ENCODE results near the gene ZNF410. TPM values are rescaled to one million over a fixed set of nuclear protein-coding genes. Genes with fewer than 3 reads are reported as not detected.
"Not testable (repeated sequence)": the region's sequence is repeated elsewhere in the genome, so short reads cannot be mapped to it uniquely, and the experiment has no call there.

The ZNF410 gene
- total RNA-seq, 4 donors from 2014 or later = 48.8 to 57.3 (median 51.2) TPM

DNA sequence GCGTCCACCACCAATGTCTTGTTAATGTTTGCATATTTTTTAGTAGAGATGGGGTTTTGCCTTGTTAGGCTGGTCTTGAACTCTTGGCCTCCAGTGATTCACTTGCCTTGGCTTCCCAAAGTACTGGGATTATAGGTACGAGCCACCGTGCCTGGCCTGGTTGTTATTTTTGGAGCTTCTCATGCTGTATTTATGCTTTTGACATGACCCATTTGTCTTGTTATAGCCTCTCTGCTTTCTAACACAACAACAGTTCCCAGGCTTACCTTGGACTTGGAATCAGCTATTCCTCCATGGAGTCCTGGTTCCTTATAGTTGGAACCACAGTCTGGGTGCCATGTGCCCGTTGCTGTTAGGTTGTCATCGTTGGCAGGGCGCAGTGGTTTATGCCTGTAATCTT lies 29.7 kb downstream of the ZNF410 start:
- Histone ChIP-seq H3K27ac (no peak overlapping the region), H3K4me1 (no peaks in the 10 kb centered on the region), H3K9me3 (no peaks in the 10 kb centered on the region), H3K36me3 (peaks cover 21% of the 10 kb centered on the region in 2 donors), H3K4me3 (replicated peaks in 1 of 3) (no peak overlapping the region), H3K27me3 (no peaks in the 10 kb centered on the region)
- TF ChIP-seq POLR2A (IDR thresholded peaks at IDR 0.05) = no peak
- TF ChIP-seq, protein P1, sequence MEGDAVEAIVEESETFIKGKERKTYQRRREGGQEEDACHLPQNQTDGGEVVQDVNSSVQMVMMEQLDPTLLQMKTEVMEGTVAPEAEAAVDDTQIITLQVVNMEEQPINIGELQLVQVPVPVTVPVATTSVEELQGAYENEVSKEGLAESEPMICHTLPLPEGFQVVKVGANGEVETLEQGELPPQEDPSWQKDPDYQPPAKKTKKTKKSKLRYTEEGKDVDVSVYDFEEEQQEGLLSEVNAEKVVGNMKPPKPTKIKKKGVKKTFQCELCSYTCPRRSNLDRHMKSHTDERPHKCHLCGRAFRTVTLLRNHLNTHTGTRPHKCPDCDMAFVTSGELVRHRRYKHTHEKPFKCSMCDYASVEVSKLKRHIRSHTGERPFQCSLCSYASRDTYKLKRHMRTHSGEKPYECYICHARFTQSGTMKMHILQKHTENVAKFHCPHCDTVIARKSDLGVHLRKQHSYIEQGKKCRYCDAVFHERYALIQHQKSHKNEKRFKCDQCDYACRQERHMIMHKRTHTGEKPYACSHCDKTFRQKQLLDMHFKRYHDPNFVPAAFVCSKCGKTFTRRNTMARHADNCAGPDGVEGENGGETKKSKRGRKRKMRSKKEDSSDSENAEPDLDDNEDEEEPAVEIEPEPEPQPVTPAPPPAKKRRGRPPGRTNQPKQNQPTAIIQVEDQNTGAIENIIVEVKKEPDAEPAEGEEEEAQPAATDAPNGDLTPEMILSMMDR (IDR thresholded peaks at IDR 0.05) = no peak
- no peak for DNase-seq
- WGBS, 2 donors = 92 to 94% methylated on average over 6 of the region's 6 CpGs
- intact Hi-C loops (cut with DNase I) = no loop called here

- peaks cover 34 to 43% of the 10 kb centered on the region in 2 donors for H3K36me3 ChIP-seq
- H3K27me3 ChIP-seq; intact Hi-C loops (cut with DNase I); DNase-seq; H3K9me3 ChIP-seq; H3K4me1 ChIP-seq; H3K4me3 ChIP-seq (replicated peaks in 1 of 3); H3K27ac ChIP-seq: not testable (repeated sequence)
- 95% methylated on average over 2 of the region's 2 CpGs for WGBS, 2 donors
Measured at GRCh38 chr14:73919457-73919856, 32.8 kb downstream of the ZNF410 start.

DNA sequence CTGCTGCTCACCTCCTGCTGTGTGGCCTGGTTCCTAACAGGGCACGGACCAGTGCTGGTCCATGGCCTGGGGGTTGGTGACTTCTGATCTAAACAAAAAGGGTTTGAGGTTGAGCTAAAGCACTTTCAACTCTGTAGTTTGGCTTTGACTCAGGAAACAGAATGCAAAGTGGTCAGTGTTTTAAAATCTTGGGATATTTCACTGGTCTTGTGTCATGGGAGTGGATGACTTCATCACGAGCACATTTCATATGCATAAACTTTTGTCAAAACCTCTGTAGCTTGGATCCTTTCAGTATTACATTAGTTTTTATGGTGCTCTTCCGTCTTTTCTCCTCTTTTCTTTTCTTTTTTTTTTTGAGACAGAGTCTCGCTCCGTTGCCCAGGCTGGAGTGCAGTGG lies 37.7 kb downstream of the ZNF410 start:
- no peak overlapping the region for H3K4me3 ChIP-seq (replicated peaks in 1 of 3)
- DNase-seq = no peak
- H3K36me3 ChIP-seq = peaks cover 56 to 69% of the 10 kb centered on the region in 2 donors
- H3K27ac ChIP-seq = no peak overlapping the region
- intact Hi-C loops (cut with DNase I) = no loop called here
- TF ChIP-seq, protein P1 (IDR thresholded peaks at IDR 0.05) = no peak
- no peak for TF ChIP-seq POLR2A (IDR thresholded peaks at IDR 0.05)
- H3K9me3 ChIP-seq = no peaks in the 10 kb centered on the region
- no peaks in the 10 kb centered on the region for H3K27me3 ChIP-seq
- 78 to 93% methylated on average over 5 of the region's 5 CpGs for WGBS, 2 donors
- H3K4me1 ChIP-seq = no peaks in the 10 kb centered on the region

DNA sequence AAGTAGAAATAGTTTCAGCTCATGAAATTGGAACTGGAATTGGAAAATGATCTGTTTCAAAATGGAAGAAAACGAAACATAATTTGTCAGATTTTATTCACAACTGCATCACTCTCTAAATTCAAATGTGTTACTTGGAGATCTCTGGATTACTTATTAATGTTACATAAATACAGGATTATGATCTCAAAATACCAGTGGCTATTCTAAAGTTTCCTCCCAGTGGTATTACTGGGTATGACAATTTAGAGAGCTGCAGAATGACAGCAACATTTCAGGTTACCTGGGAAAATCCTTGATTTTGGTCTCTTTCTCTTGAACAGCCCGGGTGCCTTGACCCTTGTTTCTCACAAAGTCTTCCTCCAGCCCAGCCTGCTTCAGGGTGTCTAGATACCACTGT lies 49.0 kb downstream of the ZNF410 start:
- DNase-seq = no peak
- 89 to 92% methylated on average over 2 of the region's 2 CpGs for WGBS, 2 donors
- Histone ChIP-seq H3K36me3 (peaks cover 30 to 34% of the 10 kb centered on the region in 2 donors), H3K27ac (no peak overlapping the region), H3K9me3 (no peaks in the 10 kb centered on the region), H3K4me1 (no peaks in the 10 kb centered on the region), H3K27me3 (no peaks in the 10 kb centered on the region), H3K4me3 (replicated peaks in 1 of 3) (no peak overlapping the region)
- TF ChIP-seq POLR2A (IDR thresholded peaks at IDR 0.05) = no peak
- TF ChIP-seq, protein P1 (IDR thresholded peaks at IDR 0.05) = peak in 1 of 6 experiments; percentile 28
- intact Hi-C loops (cut with DNase I) = no loop called here

DNA sequence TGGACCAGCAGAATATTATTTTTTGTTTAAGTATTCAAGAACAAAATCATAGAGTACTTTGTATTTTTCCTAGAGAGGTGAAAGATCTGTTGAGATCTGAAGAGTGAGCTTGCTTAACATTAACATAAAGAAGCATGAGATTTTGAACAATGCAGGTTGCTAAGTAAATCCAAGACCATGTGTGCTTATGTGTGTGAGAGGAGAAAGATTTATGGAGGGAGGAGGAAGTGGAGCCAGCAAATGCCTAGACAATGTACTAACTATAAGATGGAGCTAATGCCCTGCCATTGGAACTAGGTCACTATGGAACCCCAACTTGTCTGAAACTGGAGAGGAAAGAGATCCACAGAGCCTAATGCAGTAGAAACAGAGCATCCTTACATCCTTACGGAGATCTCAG lies 49.9 kb downstream of the ZNF410 start:
- Histone ChIP-seq H3K36me3 (peaks cover 23 to 26% of the 10 kb centered on the region in 2 donors), H3K27me3 (no peaks in the 10 kb centered on the region), H3K9me3 (no peaks in the 10 kb centered on the region), H3K27ac (no peak overlapping the region), H3K4me3 (replicated peaks in 1 of 3) (no peak overlapping the region), H3K4me1 (no peaks in the 10 kb centered on the region)
- no peak for DNase-seq
- TF ChIP-seq POLR2A (IDR thresholded peaks at IDR 0.05) = no peak
- TF ChIP-seq, protein P1 (IDR thresholded peaks at IDR 0.05) = no peak
- WGBS, 2 donors = 83 to 96% methylated on average over 1 of the region's 1 CpG
- intact Hi-C loops (cut with DNase I) = no loop called here

DNA sequence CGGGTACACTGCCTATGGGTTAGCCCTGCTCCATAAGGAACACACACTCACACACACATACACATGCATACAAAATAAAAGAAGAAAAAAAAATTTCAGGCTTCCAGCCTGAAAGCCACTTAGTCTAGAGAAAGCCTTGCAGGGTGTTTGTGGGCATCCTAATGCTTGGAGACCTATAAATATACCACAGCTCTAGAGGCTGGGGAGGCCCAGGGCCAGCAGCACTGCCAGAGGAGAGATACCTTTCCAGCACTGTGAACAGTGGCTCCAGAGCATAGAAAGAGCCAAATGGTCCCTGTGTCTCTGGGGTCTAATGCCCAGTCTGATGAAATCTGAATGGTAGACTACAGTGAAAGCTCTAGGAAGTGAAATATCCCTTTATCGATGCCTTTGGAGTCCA lies 50.4 kb downstream of the ZNF410 start:
- WGBS, 2 donors = 95 to 98% methylated on average over 2 of the region's 2 CpGs
- intact Hi-C loops (cut with DNase I) = no loop called here
- peaks cover 19 to 21% of the 10 kb centered on the region in 2 donors for H3K36me3 ChIP-seq
- no peaks in the 10 kb centered on the region for H3K4me1 ChIP-seq
- DNase-seq = no peak
- no peaks in the 10 kb centered on the region for H3K9me3 ChIP-seq
- TF ChIP-seq, protein P1 (IDR thresholded peaks at IDR 0.05) = no peak
- no peak for TF ChIP-seq POLR2A (IDR thresholded peaks at IDR 0.05)
- no peaks in the 10 kb centered on the region for H3K27me3 ChIP-seq
- H3K27ac ChIP-seq = no peak overlapping the region
- no peak overlapping the region for H3K4me3 ChIP-seq (replicated peaks in 1 of 3)

Measured in thyroid gland (tissue), 4 donors.